ENCODE results near the gene HECW1.

The HECW1 gene

GRCh38 chr7:43260980-43261878, 148.8 kb downstream of the HECW1 start:
- DNase-seq (ENCODE audit: insufficient read length, low spot score) (peak; percentile 67), FAIRE-seq (peak; percentile 91)
- TF ChIP-seq POLR2A (IDR thresholded peaks at IDR 0.05; ENCODE audit: low read depth, low read length) = no peak

- no peak for TF ChIP-seq POLR2A (IDR thresholded peaks at IDR 0.05; ENCODE audit: low read depth, low read length)
- no peak for FAIRE-seq
- DNase-seq (ENCODE audit: insufficient read length, low spot score) = no peak
Observed at GRCh38 chr7:43265139-43265538, 152.7 kb downstream of the HECW1 start.

DNA sequence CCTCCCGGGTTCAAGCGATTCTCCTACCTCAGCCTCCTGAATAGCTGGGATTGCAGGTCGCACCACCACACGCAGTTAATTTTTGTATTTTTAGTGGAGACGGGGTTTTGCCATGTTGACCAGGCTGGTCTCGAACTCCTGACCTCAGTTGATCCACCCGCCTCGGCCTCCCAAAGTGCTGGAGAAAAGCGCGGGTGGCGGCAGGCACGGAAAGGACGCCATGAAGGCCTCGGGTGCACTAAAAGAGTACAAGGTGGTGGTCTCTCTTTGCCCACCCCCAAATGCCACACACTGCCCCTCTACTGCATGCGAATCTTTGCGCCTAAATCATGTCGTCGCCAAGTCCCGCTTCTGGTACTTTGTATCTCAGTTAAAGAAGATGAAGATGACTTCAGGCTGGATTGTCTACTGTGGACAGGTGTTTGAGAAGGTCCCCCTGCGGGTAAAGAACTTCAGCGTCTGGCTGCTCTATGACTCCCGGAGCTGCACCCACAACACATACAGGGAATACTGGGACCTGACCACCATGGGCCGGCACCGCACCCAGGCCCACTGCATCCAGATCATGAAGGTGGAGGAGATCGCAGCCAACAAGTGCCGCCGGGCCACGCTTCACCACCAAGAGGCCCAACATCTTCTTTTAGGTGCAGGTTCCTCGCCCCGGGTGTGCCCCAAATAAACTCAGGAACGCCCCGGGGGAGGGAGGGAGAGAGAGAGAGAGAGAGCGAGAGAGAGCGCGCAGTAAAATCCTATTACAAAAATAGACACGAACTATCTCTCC, 161.7 kb downstream of the HECW1 start:
- DNase-seq (ENCODE audit: insufficient read length, low spot score) (no peak), FAIRE-seq (no peak)
- TF ChIP-seq POLR2A (IDR thresholded peaks at IDR 0.05; ENCODE audit: low read depth, low read length) = no peak

- DNase-seq (ENCODE audit: insufficient read length, low spot score) = no peak
- no peak for TF ChIP-seq POLR2A (IDR thresholded peaks at IDR 0.05; ENCODE audit: low read depth, low read length)
- no peak for FAIRE-seq
Observed at GRCh38 chr7:43274752-43275151, 162.3 kb downstream of the HECW1 start.

GRCh38 chr7:43276547-43276946, 164.1 kb downstream of the HECW1 start:
- no peak for TF ChIP-seq POLR2A (IDR thresholded peaks at IDR 0.05; ENCODE audit: low read depth, low read length)
- DNase-seq (ENCODE audit: insufficient read length, low spot score) = no peak
- no peak for FAIRE-seq

- TF ChIP-seq POLR2A (IDR thresholded peaks at IDR 0.05; ENCODE audit: low read depth, low read length) = no peak
- DNase-seq (ENCODE audit: insufficient read length, low spot score) = peak; percentile 54
- peak; percentile 23 for FAIRE-seq
Observed at GRCh38 chr7:43278088-43278644, 165.7 kb downstream of the HECW1 start.

DNA sequence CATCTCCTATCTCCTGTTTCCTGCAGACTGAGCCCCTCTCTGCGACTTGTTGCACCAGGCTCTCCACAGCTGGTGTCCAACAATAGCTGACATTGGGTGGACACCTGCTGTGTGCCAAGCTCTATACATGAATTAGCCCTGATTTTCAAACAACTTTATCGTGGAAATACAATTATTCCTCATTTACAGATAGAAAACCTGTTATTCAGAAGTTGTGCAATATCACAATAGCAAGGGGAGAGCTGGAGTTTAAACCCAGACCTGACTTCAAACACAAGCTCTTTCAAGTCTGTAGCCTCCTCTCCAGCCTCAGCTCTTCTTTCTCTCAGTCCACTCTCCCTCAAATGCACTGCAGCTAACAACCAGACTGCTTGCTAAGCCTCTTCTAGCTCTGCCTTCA, 168.8 kb downstream of the HECW1 start:
- DNase-seq (ENCODE audit: insufficient read length, low spot score) = no peak
- TF ChIP-seq POLR2A (IDR thresholded peaks at IDR 0.05; ENCODE audit: low read depth, low read length) = no peak
- FAIRE-seq = no peak

GRCh38 chr7:43283706-43284105, 171.3 kb downstream of the HECW1 start:
- DNase-seq (ENCODE audit: insufficient read length, low spot score) (no peak), FAIRE-seq (no peak)
- no peak for TF ChIP-seq POLR2A (IDR thresholded peaks at IDR 0.05; ENCODE audit: low read depth, low read length)

- DNase-seq (ENCODE audit: insufficient read length, low spot score) (no peak), FAIRE-seq (no peak)
- TF ChIP-seq POLR2A (IDR thresholded peaks at IDR 0.05; ENCODE audit: low read depth, low read length) = no peak
Observed at GRCh38 chr7:43289826-43290225, 177.4 kb downstream of the HECW1 start.

DNA sequence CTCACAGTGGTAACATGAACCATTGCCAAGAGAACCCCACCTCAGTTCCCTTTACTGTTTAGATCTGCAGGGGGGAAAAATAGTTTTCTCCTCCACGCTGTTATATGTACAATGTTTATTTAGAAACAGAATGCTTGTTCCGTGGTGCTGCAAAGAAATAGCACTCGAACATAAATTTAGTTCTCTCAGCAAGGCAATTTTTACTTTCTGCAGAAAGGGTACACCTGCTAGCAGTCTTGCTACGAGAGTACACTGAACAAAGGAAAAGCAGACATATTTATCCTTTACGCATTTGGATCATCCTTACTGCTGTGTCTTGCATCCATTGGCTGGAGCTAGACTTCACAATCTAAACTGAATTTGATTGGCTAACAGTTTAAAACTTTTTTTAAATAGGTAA, 178.5 kb downstream of the HECW1 start:
- no peak for TF ChIP-seq POLR2A (IDR thresholded peaks at IDR 0.05; ENCODE audit: low read depth, low read length)
- no peak for DNase-seq (ENCODE audit: insufficient read length, low spot score)
- FAIRE-seq = no peak

DNA sequence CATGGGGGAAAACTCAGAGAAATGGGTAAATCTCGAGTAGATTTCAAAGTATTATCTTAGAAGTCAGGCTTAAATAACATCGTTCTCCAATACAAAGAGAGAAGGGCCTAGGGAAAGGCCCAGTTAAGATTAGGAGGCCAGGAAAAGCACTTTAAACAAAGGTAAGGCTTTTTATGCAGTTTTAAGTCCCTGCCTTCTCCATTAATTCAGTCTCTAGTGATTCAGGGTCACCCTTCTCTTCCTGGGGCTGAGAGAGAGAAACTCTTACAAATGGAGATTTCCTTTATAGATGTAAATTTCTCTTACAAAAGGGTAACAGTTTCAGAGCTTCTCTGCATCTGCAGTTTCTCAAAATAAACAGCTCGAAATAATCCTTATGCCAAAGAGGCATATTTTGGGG, 179.3 kb downstream of the HECW1 start:
- DNase-seq (ENCODE audit: insufficient read length, low spot score) (no peak), FAIRE-seq (no peak)
- TF ChIP-seq POLR2A (IDR thresholded peaks at IDR 0.05; ENCODE audit: low read depth, low read length) = no peak

GRCh38 chr7:43292384-43292783, 179.9 kb downstream of the HECW1 start:
- no peak for FAIRE-seq
- no peak for TF ChIP-seq POLR2A (IDR thresholded peaks at IDR 0.05; ENCODE audit: low read depth, low read length)
- no peak for DNase-seq (ENCODE audit: insufficient read length, low spot score)

- no peak for TF ChIP-seq POLR2A (IDR thresholded peaks at IDR 0.05; ENCODE audit: low read depth, low read length)
- peak; percentile 77 for DNase-seq (ENCODE audit: insufficient read length, low spot score)
- FAIRE-seq = peak; percentile 95
Observed at GRCh38 chr7:43294080-43294630, 181.7 kb downstream of the HECW1 start.

GRCh38 chr7:43295429-43295828, 183.0 kb downstream of the HECW1 start:
- no peak for TF ChIP-seq POLR2A (IDR thresholded peaks at IDR 0.05; ENCODE audit: low read depth, low read length)
- no peak for DNase-seq (ENCODE audit: insufficient read length, low spot score)
- no peak for FAIRE-seq

Data from H54 (cell line).